Measurements from ENCODE around the gene PICK1.

The PICK1 gene

GRCh38 chr22:38051261-38051660, 5.9 kb upstream of the PICK1 start:
- DNase-seq = no peak

- DNase-seq = peak; percentile 67 to 81
These were observed 5.0 kb upstream of the PICK1 start for GRCh38 chr22:38051900-38052862.

- no peak for DNase-seq
These were observed 5.6 kb downstream of the PICK1 start for GRCh38 chr22:38062791-38063190.

- no peak for DNase-seq
These were observed 8.3 kb downstream of the PICK1 start for GRCh38 chr22:38065539-38065938.

GRCh38 chr22:38066381-38067027, 9.3 kb downstream of the PICK1 start:
- no peak for DNase-seq

- DNase-seq = no peak
These were observed 9.8 kb downstream of the PICK1 start for GRCh38 chr22:38067028-38067415.

- DNase-seq = no peak
These were observed 10.7 kb downstream of the PICK1 start for GRCh38 chr22:38067761-38068360.

GRCh38 chr22:38068641-38069371, 11.6 kb downstream of the PICK1 start:
- no peak for DNase-seq

GRCh38 chr22:38069372-38070249, 12.4 kb downstream of the PICK1 start:
- DNase-seq = peak in 1 of 2 experiments; percentile 56

- peak in 1 of 2 experiments; percentile 44 for DNase-seq
These were observed 13.2 kb downstream of the PICK1 start for GRCh38 chr22:38070250-38070921.

GRCh38 chr22:38071421-38072321, 14.5 kb downstream of the PICK1 start:
- no peak for DNase-seq

- no peak for DNase-seq
These were observed 15.3 kb downstream of the PICK1 start for GRCh38 chr22:38072322-38073149.

- no peak for DNase-seq
These were observed 16.2 kb downstream of the PICK1 start for GRCh38 chr22:38073150-38074130.

- no peak for DNase-seq
These were observed 17.2 kb downstream of the PICK1 start for GRCh38 chr22:38074181-38075104.

- no peak for DNase-seq
These were observed 18.1 kb downstream of the PICK1 start for GRCh38 chr22:38075105-38075825.

- no peak for DNase-seq
These were observed 18.8 kb downstream of the PICK1 start for GRCh38 chr22:38075961-38076360.
